Stimulated activated naive B cell treated with anti-CD40 and anti-IgM and Interleukin-4, amounts not matched to agents 10 μg/mL and 1 μg/mL and 100 μg/mL, for 72 hours (primary cell): ENCODE data around the gene KCNG1.

Experiments used
- ATAC-seq, 2 donors: fragments of 150-1000 bp; cut with Tn5 transposase; replicated peaks; 2 replicates each; pipeline ENCODE4 v1.10.0; 2021; ENCODE audit warnings: moderate library complexity in 1 of 2
- DNase-seq: peaks from one replicate; pipeline ENCODE4 v3.0.0; 2021
- H3K27ac Mint-ChIP-seq: one replicate; pipeline ENCODE4 v1.8.0; 2022; ENCODE audit warnings: mild to moderate bottlenecking, mixed read lengths
- H3K27me3 Mint-ChIP-seq, 2 donors: one replicate each; pipeline ENCODE4 v1.8.0; 2022; ENCODE audit warnings: mixed read lengths in 2 of 2
- H3K36me3 Mint-ChIP-seq, 2 donors: one replicate each; pipeline ENCODE4 v1.8.0; 2022; ENCODE audit warnings: mixed read lengths in 2 of 2, mild to moderate bottlenecking in 1 of 2
- H3K4me1 Mint-ChIP-seq, 2 donors: one replicate each; pipeline ENCODE4 v1.8.0; 2022; ENCODE audit warnings: mixed read lengths in 2 of 2, mild to moderate bottlenecking in 1 of 2
- H3K4me3 Mint-ChIP-seq, 2 donors: one replicate each; pipeline ENCODE4 v1.8.0; 2022; ENCODE audit warnings: mild to moderate bottlenecking in 2 of 2, mixed read lengths in 2 of 2, moderate library complexity in 1 of 2
- H3K9me3 Mint-ChIP-seq, 2 donors: one replicate each; pipeline ENCODE4 v1.8.0; 2022; ENCODE audit warnings: mixed read lengths in 2 of 2, mild to moderate bottlenecking in 1 of 2

KCNG1 gene

DNA sequence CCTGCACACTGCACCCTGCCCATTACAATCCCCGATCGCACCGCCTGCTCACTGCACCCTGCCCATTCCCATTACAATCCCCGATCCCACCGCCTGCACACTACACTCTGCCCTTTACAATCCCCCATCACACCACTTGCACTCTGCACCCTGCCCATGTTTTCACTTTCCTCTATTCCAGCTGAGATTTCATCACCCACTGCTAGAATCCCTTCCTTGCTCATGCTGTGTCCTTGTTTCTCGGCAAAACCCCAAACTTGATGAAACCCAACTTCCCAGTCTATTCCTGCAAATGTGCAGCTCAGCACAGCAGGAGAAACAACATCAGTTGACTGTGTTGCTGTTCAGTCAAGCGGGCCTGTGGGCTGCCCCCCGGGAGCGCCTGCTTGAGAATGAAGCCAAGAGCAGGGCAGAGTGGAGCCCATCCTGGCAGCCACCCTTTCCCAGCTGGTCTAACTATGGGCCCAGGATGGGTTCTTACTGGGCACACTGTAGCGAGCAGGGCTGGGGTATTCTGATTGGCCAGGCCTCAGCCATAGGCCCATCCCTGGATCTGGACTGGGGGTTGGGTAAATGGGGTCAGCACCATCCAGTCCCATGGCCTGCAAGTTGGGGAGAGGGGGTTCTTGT is 47.1 kb downstream of the KCNG1 start:
- Mint-ChIP-seq H3K4me1 (peaks cover 8 to 10% of the 10 kb centered on the region in 2 donors), H3K27ac (no peak overlapping the region), H3K9me3 (peaks cover 0 to 2% of the 10 kb centered on the region in 2 donors), H3K4me3 (no peak overlapping the region), H3K36me3 (no peaks in the 10 kb centered on the region), H3K27me3 (peaks cover 31 to 44% of the 10 kb centered on the region in 2 donors)
- no peak for ATAC-seq
- DNase-seq: no peak

DNA sequence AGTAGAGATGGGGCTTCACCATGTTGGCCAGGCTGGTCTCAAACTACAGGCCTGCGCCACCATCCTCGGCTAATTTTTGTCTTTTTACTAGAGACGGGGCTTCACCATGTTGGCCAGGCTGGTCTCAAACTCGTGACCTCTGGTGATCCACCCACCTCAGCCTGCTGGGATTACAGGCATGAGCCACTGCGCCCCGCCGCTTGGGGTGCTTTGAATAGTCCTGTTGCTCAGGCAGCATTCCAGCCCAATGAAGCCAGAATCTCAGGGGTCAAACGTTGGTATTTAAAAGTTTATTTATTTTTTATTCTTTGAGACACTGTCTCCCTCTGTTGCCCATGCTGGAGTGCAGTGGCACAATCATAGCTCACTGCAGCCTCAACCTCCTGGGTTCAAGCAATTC is 53.0 kb downstream of the KCNG1 start:
- peaks cover 0 to 2% of the 10 kb centered on the region in 2 donors for H3K9me3 Mint-ChIP-seq
- H3K36me3 Mint-ChIP-seq: no peaks in the 10 kb centered on the region
- no peak overlapping the region for H3K27ac Mint-ChIP-seq
- no peak overlapping the region for H3K4me3 Mint-ChIP-seq
- DNase-seq (no peak), ATAC-seq (no peak)
- H3K27me3 Mint-ChIP-seq: peaks cover 13 to 15% of the 10 kb centered on the region in 2 donors
- no peaks in the 10 kb centered on the region for H3K4me1 Mint-ChIP-seq

DNA sequence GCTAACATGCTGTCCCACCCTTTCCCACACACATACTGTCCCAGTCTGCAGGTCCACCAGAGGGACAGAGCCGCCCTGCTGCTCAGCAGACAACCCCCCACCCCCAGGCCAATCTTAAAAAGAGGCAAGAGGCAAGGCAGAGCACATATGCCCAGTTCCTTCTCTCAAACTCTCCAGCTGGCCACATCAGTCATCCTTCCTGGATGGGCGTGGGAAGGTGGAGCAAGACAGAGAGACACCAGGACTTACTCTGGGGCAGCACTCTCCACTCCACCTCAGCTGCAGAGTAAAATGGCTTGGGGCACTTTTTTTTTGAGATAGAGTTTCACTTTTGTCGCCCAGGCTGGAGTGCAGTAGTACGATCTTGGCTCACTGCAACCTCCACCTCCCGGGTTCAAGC is 53.5 kb downstream of the KCNG1 start:
- H3K9me3 Mint-ChIP-seq: no peaks in the 10 kb centered on the region
- no peaks in the 10 kb centered on the region for H3K4me1 Mint-ChIP-seq
- H3K27ac Mint-ChIP-seq: no peak overlapping the region
- DNase-seq (no peak), ATAC-seq (no peak)
- no peak overlapping the region for H3K4me3 Mint-ChIP-seq
- no peaks in the 10 kb centered on the region for H3K36me3 Mint-ChIP-seq
- H3K27me3 Mint-ChIP-seq: peaks cover 11 to 13% of the 10 kb centered on the region in 2 donors

DNA sequence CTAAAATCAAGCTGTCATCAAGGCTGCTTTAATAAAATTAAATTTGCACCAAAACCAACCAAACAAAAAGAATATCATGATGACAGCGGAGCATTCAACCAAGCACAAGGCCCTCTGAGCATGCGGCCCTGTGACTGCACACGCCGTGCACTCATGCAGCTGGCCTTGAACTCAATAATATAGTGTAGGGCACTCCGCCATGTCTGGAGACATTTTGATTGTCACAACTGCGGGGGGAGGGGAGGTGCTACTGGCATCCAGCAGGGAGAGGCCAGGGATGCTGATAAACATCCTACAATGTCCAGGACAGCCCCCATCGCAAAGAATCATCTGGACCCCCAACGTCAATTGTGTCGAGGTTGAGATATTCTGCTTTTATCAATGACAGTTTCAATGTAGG is 54.6 kb downstream of the KCNG1 start:
- H3K4me1 Mint-ChIP-seq: no peaks in the 10 kb centered on the region
- DNase-seq (no peak), ATAC-seq (no peak)
- H3K9me3 Mint-ChIP-seq: no peaks in the 10 kb centered on the region
- H3K36me3 Mint-ChIP-seq: no peaks in the 10 kb centered on the region
- H3K27me3 Mint-ChIP-seq: peaks cover 11 to 12% of the 10 kb centered on the region in 2 donors
- no peak overlapping the region for H3K27ac Mint-ChIP-seq
- H3K4me3 Mint-ChIP-seq: no peak overlapping the region

DNA sequence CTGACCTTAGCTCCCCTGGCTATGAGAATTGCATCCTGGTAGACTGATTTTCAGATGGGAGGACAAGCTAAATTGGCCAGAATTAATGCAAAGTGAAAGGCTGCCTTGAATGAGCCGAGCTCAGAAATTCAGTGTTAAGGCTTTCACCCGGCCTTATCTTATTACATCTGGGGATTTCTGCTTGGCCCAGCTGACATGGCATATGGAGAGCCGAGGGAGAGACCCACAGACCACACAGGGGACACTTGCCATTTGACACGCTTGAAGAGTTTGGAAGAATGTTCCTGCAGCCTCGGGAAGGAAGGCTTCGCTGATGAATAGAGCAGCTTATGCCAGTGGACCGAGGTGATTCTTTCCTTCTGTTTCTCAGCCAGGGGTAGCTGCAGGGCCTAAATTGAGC is 55.3 kb downstream of the KCNG1 start:
- Mint-ChIP-seq H3K4me1 (no peaks in the 10 kb centered on the region), H3K36me3 (peaks cover 0 to under 1% of the 10 kb centered on the region in 2 donors), H3K9me3 (no peaks in the 10 kb centered on the region), H3K4me3 (no peak overlapping the region), H3K27ac (no peak overlapping the region), H3K27me3 (peaks cover 5% of the 10 kb centered on the region in 2 donors)
- ATAC-seq: no peak
- DNase-seq: no peak

DNA sequence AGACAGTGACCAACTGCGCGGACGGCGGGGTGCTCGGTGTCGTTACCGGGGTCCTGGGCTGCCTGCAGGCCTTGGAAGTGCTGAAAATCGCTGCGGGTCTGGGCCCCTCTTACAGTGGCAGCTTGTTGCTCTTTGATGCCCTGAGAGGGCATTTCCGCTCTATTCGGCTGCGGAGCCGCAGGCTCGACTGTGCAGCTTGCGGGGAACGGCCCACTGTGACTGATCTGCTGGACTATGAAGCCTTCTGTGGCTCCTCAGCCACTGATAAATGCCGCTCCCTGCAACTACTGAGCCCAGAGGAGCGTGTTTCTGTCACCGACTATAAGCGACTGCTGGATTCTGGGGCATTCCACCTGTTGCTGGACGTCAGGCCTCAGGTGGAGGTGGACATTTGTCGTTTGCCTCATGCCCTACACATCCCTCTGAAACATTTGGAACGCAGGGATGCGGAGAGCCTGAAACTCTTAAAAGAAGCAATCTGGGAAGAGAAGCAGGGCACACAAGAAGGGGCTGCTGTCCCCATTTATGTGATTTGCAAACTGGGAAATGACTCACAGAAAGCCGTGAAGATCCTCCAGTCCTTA is 63.3 kb downstream of the KCNG1 start:
- peaks cover 0 to 3% of the 10 kb centered on the region in 2 donors for H3K9me3 Mint-ChIP-seq

DNA sequence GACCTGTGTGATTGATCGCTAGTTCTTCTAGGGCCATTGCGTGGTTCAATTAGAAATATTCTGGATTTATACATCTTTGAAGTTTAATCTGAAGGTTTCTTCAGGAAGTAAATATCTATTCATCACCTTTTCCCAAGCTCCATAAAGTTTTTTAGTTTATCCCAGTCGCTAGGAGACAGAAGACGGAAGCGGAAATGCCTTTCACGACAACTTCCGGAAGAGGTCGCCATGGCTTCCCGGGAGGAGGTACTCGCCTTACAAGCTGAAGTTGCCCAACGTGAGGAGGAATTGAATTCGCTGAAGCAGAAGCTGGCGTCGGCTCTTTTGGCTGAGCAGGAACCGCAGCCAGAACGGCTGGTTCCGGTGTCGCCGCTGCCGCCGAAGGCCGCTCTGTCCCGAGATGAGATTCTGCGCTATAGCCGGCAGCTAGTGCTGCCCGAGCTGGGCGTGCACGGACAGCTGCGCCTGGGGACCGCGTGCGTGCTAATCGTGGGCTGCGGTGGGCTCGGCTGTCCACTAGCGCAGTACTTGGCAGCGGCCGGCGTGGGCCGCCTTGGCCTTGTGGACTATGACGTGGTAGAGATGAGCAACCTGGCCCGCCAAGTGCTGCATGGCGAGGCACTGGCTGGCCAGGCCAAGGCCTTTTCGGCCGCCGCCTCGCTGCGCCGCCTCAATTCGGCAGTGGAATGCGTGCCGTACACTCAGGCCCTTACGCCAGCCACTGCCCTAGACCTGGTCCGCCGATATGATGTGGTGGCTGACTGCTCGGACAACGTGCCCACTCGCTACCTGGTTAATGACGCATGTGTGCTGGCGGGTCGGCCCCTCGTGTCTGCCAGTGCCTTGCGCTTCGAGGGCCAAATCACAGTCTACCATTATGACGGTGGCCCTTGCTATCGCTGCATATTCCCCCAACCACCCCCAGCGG is 64.0 kb downstream of the KCNG1 start, which contains the start of gene MOCS3:
Gene MOCS3, plus strand, starts transcription at position 204 of the 928 bp plus-strand sequence. Its CDS starts 25 bp downstream, at position 229.
- Mint-ChIP-seq H3K27me3 (no peaks in the 10 kb centered on the region), H3K36me3 (peaks cover 13 to 23% of the 10 kb centered on the region in 2 donors), H3K9me3 (peaks cover 0 to 3% of the 10 kb centered on the region in 2 donors), H3K4me3 (peak within 1 kb of the TSS; percentile 96), H3K27ac (peak within 1 kb of the TSS; percentile 100), H3K4me1 (peaks cover 9 to 38% of the 10 kb centered on the region in 2 donors)
- DNase-seq (peak; percentile 75), ATAC-seq (peak; percentile 81 to 83)

More for the DNA sequence above, 63.3 kb downstream of the KCNG1 start:
- Mint-ChIP-seq H3K36me3 (peaks cover 13 to 23% of the 10 kb centered on the region in 2 donors), H3K27me3 (no peaks in the 10 kb centered on the region), H3K4me1 (peaks cover 9 to 38% of the 10 kb centered on the region in 2 donors), H3K27ac (peak overlapping the region; percentile 100), H3K4me3 (peak overlapping the region; percentile 96)
- ATAC-seq (no peak), DNase-seq (no peak)

DNA sequence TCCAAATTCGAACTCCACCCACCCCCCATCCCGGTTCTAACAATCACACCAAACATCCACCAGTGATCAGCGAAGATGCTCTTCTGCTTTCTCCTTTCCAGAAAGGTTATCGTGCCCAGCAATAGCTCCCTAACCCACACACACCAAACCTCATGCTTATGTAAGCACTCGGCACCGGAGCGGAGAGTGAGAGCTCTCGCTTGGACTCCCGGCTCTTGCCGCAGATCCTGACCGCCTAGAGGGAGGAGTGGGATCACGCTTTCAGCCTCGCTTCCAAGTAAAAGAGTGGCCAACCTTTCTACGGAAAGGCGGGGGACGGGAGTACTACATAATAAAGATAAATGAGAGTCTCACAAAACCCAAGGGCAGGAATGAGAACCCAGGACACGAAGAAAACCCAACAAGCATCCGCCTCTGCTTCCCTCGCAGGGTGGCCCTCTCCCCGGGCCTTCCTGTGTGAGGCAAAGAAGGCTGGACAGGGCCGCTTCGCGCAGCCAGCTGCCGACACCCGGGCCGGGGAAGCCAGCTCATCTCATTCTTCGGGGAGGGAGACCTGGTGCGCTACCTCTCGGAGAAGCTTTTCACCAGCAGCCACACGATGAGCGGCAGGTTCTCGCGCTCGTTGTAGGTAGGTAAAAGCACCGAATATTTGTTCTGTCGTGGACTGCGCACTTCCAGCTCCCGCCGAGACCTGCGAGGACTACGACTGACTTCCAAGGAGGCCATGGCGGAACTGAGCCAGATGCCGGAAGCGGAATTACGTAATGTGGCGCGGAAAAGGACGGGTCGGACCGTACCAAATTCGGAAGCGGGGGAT is 64.9 kb downstream of the KCNG1 start, which contains the start of gene DPM1:
Gene DPM1, minus strand, starts transcription at position 735 of the 817 bp plus-strand sequence. Its CDS starts 9 bp downstream, at position 726.
- peaks cover 0 to 3% of the 10 kb centered on the region in 2 donors for H3K9me3 Mint-ChIP-seq
- DNase-seq: peak; percentile 81
- H3K27me3 Mint-ChIP-seq: no peaks in the 10 kb centered on the region
- H3K36me3 Mint-ChIP-seq: peaks cover 13 to 23% of the 10 kb centered on the region in 2 donors
- ATAC-seq: peak; percentile 89
- peak within 1 kb of the TSS; percentile 100 for H3K27ac Mint-ChIP-seq
- peak within 1 kb of the TSS; percentile 96 for H3K4me3 Mint-ChIP-seq
- H3K4me1 Mint-ChIP-seq: peaks cover 9 to 38% of the 10 kb centered on the region in 2 donors

DNA sequence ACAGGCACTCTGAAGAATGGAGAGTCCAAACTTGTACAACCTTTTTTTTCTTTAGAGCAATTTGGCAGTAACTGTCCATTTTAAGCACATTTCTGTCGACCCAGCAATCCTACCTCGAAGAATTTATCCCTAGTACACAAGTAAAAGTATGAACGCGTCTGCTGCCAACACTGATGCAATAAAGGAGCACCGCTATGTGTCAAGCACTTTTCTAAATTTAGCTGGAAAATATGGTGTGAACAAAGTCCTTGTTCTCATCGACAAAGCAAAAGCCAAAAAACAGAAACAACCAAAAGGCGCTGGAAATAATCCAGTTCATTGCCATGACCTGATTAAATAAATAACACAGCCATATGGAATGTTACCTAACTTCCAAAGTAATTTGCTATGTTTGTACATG is 65.6 kb downstream of the KCNG1 start:
- DNase-seq: no peak
- Mint-ChIP-seq H3K4me3 (peak overlapping the region; percentile 96), H3K36me3 (peaks cover 10 to 20% of the 10 kb centered on the region in 2 donors), H3K27me3 (no peaks in the 10 kb centered on the region), H3K27ac (peak overlapping the region; percentile 100), H3K9me3 (peaks cover 0 to 3% of the 10 kb centered on the region in 2 donors), H3K4me1 (peaks cover 9 to 38% of the 10 kb centered on the region in 2 donors)
- ATAC-seq: no peak

DNA sequence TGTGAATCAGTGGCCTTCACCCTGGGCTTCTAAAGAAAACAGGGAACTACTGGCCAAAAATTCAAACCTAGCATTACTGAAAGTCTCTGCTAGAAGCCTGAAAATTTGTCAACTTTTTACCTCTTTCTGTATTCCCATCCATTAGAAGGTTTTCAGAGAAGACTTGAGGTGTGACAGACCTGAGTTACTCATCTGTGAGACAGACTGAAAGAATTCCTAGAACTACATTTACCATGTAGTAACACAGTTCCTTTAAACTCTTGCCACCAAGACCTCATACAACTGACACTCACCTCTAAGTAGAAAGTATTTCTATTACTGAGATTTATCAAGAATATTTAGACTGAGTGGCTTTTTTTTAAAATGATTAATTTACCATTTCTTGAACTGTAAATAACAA is 69.1 kb downstream of the KCNG1 start:
- DNase-seq (no peak), ATAC-seq (no peak)
- H3K4me3 Mint-ChIP-seq: no peak overlapping the region
- H3K27ac Mint-ChIP-seq: no peak overlapping the region
- H3K27me3 Mint-ChIP-seq: no peaks in the 10 kb centered on the region
- peaks cover 4 to 31% of the 10 kb centered on the region in 2 donors for H3K4me1 Mint-ChIP-seq
- no peaks in the 10 kb centered on the region for H3K9me3 Mint-ChIP-seq
- peaks cover 14 to 31% of the 10 kb centered on the region in 2 donors for H3K36me3 Mint-ChIP-seq
